HG02840 (cell line): ENCODE measurements around the gene NUDT4.

ENCODE experiments used
- ATAC-seq: cut with Tn5 transposase; IDR thresholded peaks from one replicate; pipeline ENCODE4 v1.9.1; 2021; ENCODE audit warnings: mild to moderate bottlenecking, moderate library complexity, moderate number of reproducible peaks; ENCODE audit not compliant: unreplicated experiment, low FRiP score

Gene NUDT4

DNA sequence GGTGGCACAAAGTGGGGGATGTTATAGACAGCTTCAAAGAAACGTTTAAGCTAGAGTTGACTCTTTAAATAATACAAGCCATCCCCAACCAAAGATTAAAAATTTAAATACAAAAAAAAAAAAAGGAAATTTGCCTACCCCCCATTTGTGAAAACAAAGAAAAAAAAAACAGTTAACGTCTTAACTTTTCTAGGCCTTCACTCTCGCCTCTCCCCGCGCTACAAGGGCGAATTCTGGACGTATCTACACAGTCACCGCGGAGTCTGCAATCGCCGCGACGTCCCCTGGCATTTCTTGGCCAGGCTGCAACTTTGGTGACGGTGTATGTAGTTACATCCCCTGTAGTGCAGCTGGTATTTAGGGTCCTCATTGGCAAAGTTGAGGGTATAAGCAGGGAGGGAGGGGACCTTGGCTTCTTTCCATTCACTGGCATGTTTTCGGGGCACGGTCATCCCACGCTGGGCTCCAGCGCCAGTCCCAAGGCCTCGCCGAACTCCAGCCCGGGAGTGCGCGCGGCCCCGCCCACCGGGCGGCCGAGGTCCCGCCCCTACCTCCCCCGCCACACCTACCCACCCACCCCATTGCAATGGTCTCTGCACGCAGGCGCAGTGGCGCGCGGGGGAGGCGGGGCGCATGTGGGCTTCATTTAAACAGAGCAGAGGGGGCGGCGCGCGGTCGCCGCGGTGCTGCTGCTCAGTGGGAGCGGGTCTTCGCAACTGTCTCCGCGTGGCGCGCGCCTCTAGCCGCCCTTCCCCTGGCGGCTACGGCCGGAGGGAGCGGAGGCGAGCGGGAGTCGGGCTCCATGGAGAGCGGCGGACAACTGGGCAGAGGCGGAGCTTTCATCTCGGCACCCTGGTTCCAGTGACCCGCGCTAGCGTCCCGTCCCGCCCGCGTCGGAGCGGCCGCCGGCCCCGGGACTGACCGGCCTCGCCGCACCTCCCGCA lies at the start of gene NUDT4:
Gene NUDT4, plus strand, starts transcription at position 674 of the 944 bp plus-strand sequence. CDS start 398 bp downstream, outside the sequence.
- ATAC-seq: peak; percentile 64

DNA sequence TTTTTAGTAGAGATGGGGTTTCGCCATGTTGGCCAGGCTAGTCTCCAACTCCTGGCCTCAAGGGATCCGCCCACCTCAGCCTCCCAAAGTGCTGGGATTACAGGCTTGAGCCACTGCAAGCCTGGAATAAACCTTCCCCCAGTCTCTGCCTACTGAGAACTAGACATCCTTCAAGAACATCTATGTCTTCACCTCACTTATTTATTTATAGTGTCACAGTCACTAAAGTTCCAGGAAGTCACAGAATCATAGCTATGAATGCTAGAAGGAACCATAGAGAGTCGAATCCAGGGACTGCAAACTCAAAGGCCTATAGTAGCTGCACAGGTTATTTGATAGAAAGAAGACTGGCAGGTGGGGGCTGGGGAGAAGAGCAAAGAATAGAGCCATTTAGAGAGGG lies 44.7 kb upstream of the NUDT4 start:
- ATAC-seq: no peak

DNA sequence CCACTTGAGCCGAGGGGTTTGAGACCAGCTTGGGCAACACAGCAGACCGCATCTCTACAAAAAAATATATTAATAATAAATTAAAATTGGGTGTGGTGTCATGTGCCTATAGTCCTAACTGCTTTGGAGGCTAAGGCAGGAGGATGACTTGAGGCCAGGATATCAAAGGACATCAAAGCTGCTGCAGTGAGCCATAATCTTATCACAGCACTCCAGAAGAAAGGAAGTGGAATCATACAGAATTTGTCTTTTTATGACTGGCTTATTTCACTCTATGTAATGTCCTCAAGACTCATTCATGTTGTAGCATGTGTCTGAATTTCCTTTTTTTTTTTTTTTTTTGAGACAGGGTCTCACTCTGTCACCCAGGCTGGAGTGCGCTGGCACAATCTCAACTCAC lies 43.9 kb upstream of the NUDT4 start:
- ATAC-seq: no peak

DNA sequence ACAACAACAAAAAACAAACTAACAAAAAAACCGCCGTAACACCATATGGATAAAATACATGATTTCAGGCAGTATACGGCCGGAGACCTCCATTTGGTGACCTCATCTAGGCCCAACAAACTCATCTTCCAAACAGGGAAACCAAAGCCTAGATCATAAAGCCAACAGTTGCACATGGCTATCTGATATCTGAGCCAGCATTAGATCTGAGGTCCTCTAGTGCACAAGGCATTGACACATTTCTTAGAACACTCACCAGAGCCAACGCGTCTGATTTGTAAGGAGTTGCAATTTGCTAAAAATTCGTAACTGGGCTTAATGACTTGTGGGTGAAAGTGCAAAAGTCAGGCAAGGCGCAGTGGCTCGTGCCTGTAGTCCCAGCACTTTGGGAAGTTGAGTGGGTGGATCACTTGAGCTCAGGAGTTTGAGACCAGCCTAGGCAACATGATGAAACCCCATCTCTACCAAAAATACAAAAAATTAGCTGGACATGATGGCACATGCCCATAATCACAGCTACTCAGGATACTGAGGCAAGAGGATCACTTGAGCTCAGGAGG lies 42.0 kb upstream of the NUDT4 start:
- no peak for ATAC-seq

DNA sequence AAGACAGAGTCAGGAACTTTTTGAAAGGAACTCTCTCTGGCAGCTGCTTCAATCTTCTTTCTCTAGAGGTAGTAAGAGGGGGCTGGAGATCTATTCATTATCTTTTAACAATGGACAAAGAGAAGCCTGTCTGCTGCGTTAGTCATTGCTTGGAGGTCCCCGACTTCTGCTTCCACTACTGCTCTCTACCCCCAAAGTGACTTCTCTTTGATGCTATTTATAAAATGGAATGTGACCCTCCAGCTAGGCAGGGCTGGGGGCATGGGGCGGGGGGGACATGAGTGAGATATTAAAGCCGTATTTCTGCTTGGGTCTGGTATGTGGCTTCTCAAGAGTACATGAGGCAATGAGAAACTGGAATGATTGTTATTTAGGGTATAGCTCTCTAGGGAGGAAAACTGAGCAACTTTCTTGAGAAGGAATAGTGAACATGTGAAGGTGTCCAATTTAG lies 41.4 kb upstream of the NUDT4 start:
- no peak for ATAC-seq

DNA sequence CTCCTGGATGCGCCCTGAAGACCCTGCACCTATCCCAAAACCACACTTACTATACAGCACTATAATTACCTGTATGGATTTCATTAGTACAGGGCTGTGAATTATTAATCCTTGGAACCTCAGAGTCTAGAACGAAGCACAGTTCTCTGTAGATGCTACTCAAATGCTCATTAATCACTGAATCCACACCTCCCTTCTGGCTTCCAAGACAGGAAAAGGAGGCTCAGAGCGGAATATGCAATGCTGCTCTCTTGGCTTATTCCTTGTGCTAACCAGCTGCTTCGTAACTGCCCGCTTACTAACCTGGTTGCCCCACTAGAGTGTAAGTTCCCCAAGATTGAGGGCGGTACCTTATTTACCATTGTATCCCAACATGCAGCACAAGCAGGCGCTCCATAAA lies 39.1 kb upstream of the NUDT4 start:
- no peak for ATAC-seq

DNA sequence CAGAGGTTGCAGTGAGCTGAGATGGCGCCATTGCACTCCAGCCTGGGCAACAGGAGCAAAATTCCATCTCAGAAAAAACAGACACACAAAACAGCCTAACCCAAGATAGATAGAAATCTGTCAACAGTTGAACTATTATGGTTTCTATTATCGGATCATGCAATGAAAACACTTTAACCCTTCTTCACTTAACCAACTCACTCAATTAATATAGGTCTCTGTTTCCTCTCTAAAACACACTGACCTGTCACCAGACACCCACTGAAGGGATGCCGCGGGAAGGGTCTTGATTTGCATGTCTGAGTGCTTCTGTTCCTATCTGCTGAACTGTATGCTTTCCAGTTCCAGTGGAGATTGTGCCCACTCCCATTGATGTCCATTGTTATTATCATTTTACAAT lies 38.0 kb upstream of the NUDT4 start:
- ATAC-seq: no peak

DNA sequence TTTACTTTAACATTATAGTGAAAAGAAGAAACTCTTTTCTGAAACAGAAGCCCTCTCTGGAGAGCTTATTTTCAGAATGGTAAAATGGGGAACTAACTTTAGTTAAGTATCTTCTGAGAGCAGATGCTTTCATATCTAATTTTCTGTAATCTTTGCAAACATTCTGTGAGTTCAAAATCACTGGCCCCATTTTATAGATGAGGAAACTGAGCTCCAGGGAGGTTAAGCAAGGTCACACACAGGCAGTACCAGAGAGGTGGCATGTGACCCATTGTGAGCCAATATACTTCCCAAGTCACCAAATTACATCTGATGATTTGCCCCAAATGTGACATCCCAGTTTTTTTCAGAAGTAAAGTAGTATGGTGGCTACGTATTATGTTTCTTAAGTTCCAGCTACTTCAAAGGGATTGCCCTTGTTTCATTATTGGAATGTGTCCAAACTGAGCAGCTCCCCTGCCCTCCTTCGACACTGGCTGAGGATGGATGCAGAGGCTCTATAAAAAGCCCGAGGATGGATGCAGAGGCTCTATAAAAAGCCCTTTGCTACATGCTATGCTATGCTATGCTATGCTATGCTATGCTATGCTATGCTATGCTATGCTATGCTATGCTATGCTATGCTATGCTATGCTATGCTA lies 36.2 kb upstream of the NUDT4 start:
- no peak for ATAC-seq

DNA sequence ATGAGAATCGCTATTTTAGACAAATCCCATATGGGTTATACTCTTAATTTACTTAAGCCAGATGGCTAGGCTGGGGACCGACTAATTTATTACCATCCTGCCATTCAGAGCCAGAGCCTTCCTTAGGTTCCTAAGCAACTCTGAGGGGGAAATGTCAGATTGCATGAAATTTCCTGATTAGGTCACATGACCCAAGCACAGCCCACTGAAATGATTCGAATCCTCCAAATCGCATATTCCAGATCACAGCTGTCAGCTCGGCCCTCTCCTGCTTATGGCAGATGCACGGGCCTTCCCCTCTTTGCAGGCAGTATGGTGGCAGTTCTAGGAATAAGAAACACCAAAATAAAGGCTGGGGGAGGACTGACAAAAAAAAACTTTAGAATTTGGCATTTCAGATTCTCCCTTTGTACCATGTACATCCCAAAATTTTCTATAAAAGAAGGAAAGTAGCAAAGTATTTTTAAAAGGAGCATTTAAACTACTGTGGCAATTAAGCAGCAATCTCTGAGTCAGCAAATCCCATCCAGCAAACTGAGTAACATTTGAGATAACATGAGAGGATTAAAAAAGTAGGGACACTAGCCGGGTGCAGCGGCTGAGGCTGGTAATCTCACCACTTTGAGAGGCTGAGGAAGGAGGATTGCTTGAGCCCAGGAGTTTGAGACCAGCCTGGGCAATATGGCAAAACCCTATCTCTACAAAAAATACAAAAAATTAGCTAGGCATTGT lies 30.5 kb upstream of the NUDT4 start:
- ATAC-seq: no peak

DNA sequence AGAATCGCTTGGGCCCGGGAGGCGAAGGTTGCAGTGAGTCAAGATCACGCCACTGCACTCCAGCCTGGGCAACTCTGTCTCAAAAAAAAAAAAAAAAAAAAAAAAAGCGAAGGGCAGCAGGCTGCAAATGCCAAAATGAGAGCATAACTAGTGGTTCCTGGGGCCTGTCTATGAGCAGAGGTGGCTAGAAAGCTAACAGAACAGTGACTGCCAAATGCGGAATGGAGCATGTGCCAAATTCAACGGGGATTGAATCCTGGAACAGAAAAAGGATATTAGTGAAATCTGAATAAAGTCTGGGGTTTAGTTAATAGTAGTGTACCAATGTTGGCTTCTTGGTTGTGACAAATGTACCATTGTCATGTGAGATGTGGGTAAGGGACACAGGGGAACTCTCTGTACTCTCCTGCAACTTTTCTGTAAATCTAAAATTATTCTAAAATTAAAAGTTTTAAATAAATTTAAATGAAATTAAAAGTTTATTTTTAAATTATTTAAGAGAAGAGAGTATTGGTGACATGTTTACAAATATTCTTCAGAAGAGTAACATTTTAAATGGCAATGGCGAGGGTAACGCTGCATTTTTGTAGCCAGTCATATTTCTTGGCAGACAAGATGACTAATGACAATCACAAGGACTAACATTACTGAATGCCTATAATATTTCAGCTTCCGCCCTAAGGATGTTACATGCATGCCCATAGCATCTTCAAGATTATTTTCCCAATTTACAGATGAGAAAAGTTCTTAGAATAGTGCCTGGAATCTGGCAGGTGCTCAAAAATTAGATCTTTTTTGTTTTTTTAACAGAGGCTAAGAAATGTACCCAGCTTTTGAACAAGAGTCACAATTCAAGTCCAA lies 28.9 kb upstream of the NUDT4 start:
- no peak for ATAC-seq

- ATAC-seq: no peak
Observed at GRCh38 chr12:93351726-93352125, 26.0 kb upstream of the NUDT4 start.

DNA sequence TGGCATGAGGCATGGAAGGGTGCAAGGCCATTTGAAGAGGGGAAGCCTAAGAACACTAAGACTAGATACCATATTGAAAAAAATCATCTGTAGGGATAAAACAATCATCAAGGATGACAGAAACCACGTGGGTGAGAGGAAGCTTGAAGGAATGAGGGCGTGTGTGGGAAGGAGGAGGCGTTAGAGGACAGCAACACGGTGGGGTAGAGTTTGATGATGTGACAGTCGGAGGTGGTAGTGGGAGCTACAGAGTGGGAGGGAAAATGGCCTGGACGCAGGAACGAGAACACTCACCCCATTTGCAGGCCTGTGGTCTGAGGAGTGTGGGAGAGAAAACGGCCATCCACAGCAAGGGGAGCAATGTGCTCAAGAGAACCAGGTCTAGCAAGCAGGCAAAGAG lies 25.4 kb upstream of the NUDT4 start:
- ATAC-seq: no peak

DNA sequence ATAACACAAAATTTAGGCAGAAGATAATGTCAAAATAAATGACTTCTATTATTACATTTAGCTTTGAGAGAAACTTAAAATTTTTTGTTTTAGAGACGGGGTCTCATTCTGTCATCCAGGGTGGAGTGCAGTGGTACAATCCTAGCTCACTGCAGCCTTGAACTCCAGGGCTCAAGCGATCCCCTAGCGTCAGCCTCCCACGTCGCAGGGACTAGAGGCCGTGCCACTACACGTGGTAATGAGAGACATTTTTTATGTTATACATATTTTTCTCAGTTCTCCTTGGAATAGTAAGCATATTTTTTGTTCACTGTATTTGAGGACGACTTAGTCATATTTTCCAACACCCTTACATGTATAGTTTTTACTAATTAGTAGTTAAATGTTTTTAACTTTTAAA lies 21.5 kb upstream of the NUDT4 start:
- no peak for ATAC-seq

DNA sequence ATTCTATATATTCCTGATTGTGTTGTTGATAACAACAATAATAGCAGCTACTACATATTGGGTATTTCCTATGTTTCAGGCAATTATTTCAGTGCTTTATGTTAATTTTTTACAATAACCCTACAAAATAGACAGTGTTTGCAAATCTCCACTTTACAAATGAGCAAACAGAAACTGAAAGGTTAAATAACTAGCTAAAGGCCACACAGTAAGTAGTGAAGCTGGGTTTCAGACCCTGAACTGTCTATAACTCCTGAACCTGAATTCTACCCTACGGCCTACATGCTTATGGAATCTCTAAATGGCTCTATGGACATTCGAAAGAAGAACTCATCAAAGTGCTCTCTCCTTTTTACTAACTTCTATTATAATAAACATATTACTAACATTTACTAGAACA lies 19.7 kb upstream of the NUDT4 start:
- no peak for ATAC-seq

DNA sequence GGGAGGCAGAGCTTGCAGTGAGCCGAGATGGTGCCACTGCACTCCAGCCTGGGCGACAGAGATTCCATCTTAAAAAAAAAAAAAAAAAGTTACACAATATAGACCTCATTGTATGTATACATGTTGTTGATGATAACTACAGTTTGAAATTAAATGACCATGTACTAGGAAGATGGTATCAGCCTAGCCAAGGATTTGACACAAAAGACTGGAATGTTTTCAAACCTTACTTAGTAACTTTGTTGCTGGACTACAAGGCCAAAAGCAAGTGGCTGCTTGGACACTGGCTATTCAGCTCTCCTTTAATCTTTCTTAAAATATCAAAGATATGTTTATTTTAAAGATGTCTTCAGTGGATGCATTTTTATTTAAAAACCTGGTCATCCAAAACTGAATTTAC lies 18.9 kb upstream of the NUDT4 start:
- no peak for ATAC-seq

DNA sequence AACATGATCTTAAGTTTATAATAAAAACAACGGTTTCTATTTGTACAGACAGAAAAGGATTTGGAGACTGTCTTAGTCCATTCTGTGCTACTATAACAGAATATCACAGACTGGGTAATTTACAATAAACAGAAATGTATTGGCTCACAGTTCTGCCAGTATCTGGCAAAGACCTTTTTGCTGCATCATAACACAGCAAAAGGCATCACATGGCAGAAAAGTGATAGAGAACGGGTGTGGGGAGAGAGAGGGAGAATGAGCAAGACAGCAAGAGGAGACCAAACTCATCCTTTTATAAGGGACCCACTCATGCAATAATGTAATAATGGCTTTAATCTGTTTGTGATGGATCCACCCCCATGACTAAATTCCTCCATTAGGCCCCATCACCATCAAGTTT lies 17.0 kb upstream of the NUDT4 start:
- no peak for ATAC-seq

DNA sequence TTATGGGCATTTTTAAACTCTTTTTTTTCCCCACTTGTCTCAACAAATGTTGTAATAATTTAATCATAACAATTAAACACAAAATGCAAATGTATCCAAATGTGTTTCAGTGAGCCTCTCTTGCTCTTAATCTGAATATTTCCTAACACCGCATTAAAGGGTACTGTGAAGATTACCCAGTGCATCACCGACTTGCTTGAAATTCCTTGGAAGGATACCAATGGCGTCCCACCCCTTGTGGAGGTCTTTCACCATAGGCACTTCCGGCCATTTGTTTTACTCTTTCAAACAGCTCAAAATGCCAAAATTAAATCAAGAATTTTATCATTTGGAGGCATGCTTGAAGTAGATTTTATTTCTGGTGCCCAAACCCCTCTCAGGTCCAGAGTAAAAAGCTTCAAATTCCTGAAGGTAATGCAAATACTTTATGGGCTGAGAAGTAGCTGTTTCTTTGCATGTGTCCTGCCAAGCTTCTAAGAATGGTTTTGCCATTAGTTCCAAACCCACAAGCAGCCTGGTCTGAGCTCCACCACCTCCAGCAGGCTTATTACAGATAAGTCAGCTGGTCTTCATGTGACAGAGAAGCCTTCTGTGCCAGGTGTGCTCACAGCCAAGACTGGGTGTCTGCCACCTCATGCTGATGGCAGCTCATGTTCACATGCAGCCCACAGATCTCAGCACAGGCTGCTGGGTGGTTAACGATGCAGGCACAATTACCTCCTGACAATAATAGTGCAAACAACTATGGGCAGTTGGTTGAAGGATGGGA lies 16.4 kb upstream of the NUDT4 start:
- no peak for ATAC-seq

- no peak for ATAC-seq
Observed at GRCh38 chr12:93363841-93364297, 13.9 kb upstream of the NUDT4 start.
